ENCODE results near the gene PLCL1.

- TF ChIP-seq CTCF (conservative IDR thresholded peaks at IDR 0.05) (no peak), EZH2 (IDR thresholded peaks at IDR 0.05; ENCODE audit: low read depth) (no peak)
Measured at GRCh38 chr2:197795277-197795676, 9.1 kb upstream of the PLCL1 start.

All from PC-9 (cell line).